Neural progenitor cell (in vitro differentiated cells): ENCODE results near the gene FOXK2.

Experiments
- EZH2phosphoT487 ChIP-seq: fragments of 200-600 bp; sonication (generic); IDR thresholded peaks from 2 replicates; pipeline ENCODE4 v1.6.1; 2017; ENCODE audit warnings: antibody characterized with exemption
- TF ChIP-seq, protein P1 (sequence below): fragments of 200-600 bp; sonication (generic); IDR thresholded peaks from 2 replicates; pipeline ENCODE4 v1.5.1; 2017; ENCODE audit warnings: antibody characterized with exemption, mild to moderate bottlenecking

DNA sequence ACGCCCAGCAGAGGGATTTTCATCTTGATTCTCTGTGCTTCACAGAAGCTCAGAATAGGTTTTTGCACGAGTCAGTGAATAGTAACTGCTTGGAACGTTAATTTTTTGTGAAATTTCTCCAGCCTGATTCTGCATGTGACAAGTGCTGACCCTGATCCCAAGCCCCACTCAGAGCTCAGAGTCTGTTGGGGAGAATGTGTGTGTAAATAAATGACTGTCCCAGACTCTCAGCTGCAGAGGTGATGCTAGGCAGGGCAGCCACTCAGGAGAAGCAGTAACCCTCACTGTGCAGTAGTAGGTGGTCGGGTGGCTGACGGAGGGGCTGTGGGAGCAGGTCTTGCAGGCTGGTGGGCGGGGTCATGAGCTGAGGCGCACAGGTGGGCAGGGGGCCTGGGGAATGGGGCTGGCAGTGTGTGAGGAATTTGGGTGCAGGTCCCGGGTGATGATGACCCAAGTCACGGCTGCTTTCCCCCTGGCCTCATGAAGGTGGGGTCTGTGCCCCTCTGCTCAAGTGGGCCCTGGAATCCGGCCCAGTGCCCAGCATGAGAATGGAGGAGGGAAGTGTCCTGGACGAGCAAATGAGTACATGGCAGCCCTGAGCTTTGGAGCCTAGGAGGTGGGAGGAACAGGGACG, 16.3 kb upstream of the FOXK2 start:
- TF ChIP-seq EZH2phosphoT487: no peak
- TF ChIP-seq, protein P1, sequence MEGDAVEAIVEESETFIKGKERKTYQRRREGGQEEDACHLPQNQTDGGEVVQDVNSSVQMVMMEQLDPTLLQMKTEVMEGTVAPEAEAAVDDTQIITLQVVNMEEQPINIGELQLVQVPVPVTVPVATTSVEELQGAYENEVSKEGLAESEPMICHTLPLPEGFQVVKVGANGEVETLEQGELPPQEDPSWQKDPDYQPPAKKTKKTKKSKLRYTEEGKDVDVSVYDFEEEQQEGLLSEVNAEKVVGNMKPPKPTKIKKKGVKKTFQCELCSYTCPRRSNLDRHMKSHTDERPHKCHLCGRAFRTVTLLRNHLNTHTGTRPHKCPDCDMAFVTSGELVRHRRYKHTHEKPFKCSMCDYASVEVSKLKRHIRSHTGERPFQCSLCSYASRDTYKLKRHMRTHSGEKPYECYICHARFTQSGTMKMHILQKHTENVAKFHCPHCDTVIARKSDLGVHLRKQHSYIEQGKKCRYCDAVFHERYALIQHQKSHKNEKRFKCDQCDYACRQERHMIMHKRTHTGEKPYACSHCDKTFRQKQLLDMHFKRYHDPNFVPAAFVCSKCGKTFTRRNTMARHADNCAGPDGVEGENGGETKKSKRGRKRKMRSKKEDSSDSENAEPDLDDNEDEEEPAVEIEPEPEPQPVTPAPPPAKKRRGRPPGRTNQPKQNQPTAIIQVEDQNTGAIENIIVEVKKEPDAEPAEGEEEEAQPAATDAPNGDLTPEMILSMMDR: no peak
